ENCODE results near the gene NR1I3.
A peak's percentile ranks its signal among the peaks of the same experiment; 100 is the strongest.

The NR1I3 gene

DNA sequence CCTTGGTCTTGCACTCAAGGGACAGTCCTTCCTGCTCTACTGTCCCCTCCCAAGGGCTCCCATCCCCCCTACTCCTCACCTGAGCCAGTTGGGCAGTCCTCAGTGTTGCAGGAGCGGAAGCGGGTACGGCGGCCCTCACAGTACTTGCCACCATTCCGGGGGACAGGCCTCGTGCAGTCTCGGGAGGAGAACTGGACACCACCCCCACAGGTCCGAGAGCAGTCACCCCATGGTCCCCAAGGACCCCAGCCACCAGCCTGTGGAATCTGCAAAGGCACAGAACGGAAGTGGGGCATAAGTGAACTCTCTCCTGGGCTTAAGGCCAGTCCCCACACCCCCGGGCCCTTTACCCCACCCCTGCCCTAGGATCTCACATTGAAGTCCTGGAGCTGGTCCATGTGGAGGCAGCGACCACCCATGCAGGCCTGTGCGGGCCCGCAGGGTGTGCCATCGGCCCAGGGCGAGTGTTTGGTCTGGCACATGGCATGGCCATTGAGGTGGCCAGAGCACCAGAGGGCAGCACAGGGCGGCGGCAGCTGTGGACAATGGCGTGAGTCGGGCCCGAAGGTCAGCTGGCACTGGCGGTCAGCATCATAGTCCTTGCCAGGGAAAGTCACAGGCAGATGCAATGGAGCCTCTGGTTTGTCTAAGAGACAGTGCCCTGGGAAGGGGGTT lies 44.3 kb downstream of the NR1I3 start:
- peak; percentile 86 for DNase-seq

DNA sequence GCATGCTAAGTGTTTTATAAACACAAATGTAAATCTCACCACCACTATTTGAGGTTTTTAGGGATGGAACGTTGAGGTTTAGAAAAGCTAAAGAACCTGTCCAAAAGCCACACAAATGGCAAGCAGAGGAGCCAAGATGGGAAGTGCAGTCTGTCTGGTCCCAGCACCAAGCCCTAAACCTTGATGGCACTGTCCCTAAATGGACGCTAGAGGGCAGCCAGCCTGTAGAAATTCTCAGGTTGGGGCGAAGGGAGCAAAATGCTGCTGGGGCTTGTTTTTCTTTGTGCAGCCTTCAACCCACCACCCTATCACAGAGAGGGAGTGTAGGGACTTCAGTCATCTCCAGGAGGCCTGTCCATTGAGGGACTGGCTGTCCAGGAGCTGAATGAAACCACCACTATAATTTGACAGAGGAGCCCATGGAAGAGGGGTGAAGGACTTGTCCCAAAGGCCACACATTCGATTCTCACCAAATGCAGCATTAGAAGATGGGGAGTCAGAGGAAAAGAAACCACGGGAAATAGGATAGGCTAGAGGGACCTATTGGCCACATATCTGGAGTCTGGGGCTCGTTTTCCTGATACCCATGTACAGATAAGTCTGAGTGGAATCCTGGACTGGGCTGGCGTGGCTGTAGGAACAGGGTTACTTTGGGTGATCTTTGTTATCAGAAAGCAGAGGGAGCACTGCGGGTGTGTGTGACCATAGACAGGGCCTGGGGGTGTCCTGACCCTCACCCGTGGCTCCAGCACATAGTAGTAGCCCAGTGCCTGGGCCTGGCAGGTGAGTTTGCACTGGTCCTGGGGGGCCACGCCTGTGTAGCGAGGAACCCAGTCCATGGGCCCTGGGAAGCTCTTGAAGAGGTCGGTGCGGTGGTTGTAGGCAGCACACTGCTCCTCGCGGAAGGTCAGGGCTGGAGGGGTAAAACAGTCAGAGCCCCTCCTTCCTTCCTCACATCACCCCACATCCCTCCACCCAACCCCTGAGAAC lies 45.2 kb downstream of the NR1I3 start:
- DNase-seq, result peak; percentile 82

DNA sequence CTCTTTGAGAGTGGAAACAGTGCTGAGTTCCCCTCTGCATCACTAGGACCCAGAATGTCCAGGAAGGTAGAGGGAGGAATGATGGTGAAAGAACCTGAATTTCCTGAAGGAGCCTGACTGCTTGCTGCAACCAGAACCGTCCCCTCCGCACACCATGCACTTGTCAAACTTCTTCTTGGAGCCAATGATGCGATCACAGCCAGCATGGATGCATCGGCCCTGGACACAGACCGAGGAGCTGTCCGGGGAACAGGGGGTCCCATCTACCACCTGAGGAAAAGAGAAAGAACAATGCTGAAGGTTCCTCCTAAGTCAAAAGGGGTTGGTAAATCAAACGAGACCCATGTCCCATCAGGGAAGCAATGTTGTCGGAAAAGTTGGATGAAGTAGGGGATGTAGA lies 46.0 kb downstream of the NR1I3 start:
- DNase-seq, result no peak

GRCh38 chr1:161190962-161191521 lies 47.0 kb downstream of the NR1I3 start:
- peak; percentile 24 for DNase-seq

- DNase-seq, result no peak
These were observed 49.0 kb downstream of the NR1I3 start for GRCh38 chr1:161189036-161189435.

DNA sequence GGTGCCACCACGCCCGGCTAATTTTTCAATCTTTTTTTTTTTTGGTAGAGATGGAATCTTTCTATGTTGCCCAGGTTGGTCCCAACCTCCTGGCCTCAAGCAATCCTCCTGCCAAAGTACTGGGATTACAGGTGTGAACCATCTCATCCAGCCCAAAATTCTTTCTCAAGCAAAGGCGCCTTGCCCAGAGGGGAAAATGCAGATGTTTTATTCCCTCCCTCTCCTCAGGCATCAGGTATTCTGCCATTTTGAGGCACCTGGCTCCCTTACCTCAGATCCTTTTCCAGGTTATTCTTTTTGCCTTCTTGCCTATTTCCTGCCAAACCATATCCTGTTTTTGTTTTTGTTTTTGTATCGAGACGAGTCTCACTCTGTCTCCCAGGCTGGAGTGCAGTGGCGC lies 49.6 kb downstream of the NR1I3 start:
- no peak for DNase-seq

GRCh38 chr1:161187311-161187710 lies 50.7 kb downstream of the NR1I3 start:
- no peak for DNase-seq

- DNase-seq, result peak; percentile 23
These were observed 52.2 kb downstream of the NR1I3 start for GRCh38 chr1:161185732-161186311.

DNA sequence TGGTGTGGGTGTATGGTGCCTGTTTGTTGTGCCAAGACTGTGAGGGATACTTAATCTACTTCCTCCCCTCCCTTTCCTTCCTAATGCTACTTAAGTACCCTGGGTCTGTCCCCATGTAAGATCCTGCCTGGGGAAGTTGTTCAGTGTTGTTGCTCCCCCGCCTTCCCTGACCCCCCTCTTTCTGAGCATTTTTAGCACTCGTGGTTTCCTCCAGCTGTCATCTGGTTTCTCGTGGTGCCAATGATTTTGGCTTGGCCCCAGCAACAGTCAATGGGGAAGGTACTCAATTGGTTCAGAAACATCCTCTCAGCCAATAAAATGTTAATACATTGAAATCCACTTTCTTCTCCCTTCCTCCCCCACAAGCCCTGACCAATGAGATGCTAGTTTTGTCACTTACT lies 52.7 kb downstream of the NR1I3 start:
- DNase-seq, result peak; percentile 41

DNA sequence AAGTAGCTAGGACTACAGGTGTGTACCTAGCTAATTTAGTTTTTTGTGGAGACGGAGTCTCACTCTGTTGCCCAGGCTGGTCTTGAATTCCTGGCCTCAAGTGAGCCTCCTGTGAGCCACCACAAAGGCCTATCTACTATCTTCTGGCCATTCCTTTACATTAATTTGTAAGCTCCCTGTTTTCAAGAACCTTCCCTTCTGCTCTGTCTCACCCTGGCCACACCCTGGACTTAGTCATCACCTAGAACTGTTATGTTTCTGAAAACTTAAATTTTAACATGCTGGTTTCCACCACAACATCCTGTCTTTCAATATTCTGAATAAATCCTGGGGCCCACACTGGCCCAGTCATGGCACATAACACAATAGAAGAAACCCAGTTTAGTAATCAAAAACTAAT lies 55.8 kb downstream of the NR1I3 start:
- no peak for DNase-seq

- DNase-seq, result peak; percentile 13
These were observed 57.4 kb downstream of the NR1I3 start for GRCh38 chr1:161180639-161181038.

GRCh38 chr1:161179698-161180097 lies 58.3 kb downstream of the NR1I3 start:
- no peak for DNase-seq
